H54 (cell line): ENCODE data around the gene LINC00305.

Source experiments
- DNase-seq: peaks from one replicate; pipeline ENCODE4 v3.0.0; 2011; ENCODE audit warnings: low spot score, mixed read lengths; ENCODE audit not compliant: insufficient read length
- FAIRE-seq: peaks from 3 replicates; lab custom pipeline; 2011; peaks lifted over from hg19 to GRCh38; lab: Jason Lieb, UNC
- POLR2A ChIP-seq: IDR thresholded peaks from 2 replicates; pipeline ENCODE4 v1.6.1; 2011; ENCODE audit warnings: low read depth, mild to moderate bottlenecking, low read length

Gene LINC00305

GRCh38 chr18:64032312-64032711, 116.6 kb downstream of the LINC00305 start:
- FAIRE-seq (no peak), DNase-seq (no peak)
- TF ChIP-seq POLR2A: no peak

- TF ChIP-seq POLR2A: no peak
- DNase-seq (no peak), FAIRE-seq (no peak)
These were observed 117.5 kb downstream of the LINC00305 start for GRCh38 chr18:64031411-64031810.
